GM21576 (cell line): Measurements from ENCODE around the gene SEC16B.

Source experiments
- ATAC-seq: cut with Tn5 transposase; IDR thresholded peaks from one replicate; pipeline ENCODE4 v1.9.1; 2021; ENCODE audit warnings: mild to moderate bottlenecking, moderate library complexity; ENCODE audit not compliant: unreplicated experiment

Gene SEC16B

GRCh38 chr1:177981200-177981599 is 11.3 kb upstream of the SEC16B start:
- ATAC-seq: no peak

GRCh38 chr1:177979272-177979671 is 9.4 kb upstream of the SEC16B start:
- ATAC-seq: no peak

- ATAC-seq: no peak
Observed at GRCh38 chr1:177978530-177978929, 8.7 kb upstream of the SEC16B start.

GRCh38 chr1:177977141-177977540 is 7.3 kb upstream of the SEC16B start:
- no peak for ATAC-seq

DNA sequence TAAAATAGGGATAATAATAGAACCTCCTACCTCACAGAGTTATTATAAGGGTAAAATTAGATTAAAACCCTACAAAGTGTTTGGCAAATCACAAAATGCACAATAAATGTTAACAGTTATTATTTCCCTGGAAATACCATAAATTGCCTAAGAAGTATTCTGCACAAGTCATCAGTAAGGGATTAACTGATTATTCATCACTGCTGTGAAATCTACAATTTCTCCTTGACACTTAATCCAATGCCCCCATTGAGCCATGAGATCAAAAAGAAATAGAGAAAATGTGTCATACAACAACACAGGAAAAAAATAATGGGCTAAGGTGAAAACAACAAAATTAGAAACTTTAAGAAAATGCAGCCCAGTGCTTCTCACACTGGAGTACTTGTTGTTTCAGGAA is 6.7 kb upstream of the SEC16B start:
- ATAC-seq: no peak

- no peak for ATAC-seq
Observed at GRCh38 chr1:177975588-177976495, 6.0 kb upstream of the SEC16B start.

DNA sequence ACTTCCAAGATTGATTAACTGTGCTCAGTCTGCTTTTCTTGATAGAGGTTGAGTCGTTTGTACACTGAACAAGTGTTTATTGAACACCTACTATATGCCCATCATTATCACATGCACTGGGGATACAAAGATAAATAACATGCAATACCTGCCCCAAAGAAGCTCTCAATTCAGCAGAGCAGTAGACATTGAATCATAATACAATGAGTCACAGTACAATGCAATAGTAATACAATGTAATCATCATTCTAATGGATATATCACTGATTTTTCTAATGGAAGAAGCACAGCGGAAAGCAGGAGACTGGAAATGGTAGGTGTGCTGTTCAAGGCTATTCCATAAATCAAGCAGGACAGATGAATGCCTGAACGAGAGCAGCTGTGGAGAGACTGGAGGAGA is 3.7 kb upstream of the SEC16B start:
- no peak for ATAC-seq

DNA sequence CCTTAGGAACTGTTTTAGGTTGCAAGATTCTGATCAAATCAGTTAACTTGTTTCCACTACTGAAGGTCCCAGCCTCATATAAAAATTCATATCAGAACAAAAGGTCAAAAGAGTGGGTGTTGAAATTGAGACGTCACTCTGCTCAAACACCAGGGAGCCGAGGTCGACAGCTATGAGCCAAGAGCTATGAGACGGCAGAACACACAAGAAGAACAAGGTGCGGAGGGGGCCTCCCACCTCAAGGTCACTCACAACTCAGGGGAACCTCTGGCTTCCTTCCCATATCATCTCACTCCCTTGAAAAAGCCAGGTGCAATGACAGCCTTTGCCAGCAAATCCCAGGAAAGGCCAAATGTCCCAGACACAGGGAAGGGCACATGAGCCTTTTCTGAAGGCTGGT is 749 bp downstream of the SEC16B start:
- ATAC-seq: no peak

GRCh38 chr1:177966199-177966598 is 3.7 kb downstream of the SEC16B start:
- ATAC-seq: no peak

- no peak for ATAC-seq
Observed at GRCh38 chr1:177965293-177965692, 4.6 kb downstream of the SEC16B start.

DNA sequence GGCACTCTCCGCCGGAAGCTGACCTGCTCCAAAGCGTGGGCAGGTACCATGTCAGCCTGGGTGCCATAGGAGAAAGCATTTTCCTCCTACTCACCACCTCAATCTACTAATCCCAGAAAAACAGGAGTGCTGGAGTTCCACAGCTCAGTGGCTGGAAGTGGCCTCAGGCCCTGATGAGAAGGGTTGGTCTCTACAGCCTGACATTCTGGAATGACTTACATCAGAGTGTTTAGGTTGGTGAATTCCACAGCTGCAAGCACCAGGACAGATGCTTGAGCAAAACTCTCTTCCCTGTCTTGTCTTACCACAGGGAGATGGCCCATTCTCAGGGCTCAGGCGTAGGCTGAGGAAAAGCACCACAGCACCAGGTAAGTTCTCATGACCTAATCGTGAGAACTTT is 5.5 kb downstream of the SEC16B start:
- ATAC-seq: no peak

GRCh38 chr1:177960939-177961622 is 8.8 kb downstream of the SEC16B start:
- ATAC-seq: no peak

DNA sequence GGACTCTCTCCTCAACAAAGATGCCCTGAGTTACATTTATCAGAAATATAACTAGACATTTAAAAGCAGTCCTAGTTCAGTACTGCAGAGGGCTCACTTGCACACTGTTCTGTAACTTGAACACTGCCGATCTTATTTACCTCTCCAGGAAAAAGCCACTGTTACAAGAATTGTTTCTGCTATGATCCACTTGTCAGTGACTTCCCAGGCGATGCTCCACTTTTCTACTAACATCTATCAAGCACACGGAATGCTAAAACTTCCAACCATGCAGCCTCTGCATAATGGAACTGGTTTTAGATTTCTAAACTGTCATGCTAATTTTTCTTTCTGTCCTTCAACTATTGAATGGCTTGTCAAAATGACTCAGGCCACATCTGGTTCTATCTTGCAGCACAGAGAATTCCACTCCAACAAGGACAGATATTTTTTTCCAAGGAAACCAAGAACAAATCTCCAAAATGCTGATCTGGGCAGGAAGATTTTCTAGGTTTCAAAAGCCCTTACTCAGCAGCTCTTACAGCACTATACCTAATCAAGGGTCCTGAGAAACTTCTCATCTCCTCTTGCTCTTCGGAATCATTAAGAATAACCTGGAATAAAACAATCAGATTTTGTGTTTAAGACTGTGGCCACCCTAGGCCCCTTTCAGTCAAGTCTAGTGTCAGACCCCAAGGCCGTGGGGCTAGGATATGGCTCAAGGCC is 9.9 kb downstream of the SEC16B start:
- no peak for ATAC-seq

DNA sequence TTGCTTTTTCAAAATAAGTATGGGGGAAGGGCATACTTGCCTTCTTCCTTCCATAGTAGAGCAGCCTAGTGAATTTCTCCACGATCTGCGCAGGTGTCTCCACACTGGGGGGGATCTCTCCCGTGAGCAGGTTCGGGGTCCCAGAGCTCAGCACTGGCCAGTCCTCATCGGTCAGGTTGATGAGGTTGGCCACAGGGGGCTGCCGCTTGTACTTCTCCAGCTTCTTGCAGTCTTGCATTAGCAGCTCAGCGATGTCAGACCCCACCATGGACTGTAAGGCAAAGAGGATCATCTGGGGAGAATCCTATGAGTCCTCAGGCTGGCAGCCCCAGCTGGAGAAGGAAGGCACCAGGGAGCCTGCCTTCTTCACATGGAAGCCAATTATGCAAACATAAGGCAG is 11.8 kb downstream of the SEC16B start:
- no peak for ATAC-seq

- no peak for ATAC-seq
Observed at GRCh38 chr1:177954076-177954475, 15.8 kb downstream of the SEC16B start.

DNA sequence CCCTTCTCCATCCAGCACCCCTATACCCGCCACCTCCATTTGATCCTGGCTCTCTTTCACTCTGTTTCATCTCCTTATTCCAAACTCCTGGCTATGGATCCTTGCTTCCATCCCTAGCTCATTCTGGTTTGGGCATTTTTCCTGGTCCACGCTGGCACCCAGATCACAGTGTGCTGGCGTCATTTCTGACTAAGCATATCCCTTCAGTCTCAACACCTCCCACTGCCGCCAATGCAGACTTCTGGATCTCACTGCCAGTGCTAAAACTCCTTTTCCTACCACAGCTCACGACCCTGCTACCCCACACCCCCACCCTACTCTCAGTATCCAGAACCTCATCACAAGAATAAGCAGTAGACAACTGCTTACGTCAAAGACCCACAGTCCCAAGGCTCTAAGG is 16.3 kb downstream of the SEC16B start:
- no peak for ATAC-seq

DNA sequence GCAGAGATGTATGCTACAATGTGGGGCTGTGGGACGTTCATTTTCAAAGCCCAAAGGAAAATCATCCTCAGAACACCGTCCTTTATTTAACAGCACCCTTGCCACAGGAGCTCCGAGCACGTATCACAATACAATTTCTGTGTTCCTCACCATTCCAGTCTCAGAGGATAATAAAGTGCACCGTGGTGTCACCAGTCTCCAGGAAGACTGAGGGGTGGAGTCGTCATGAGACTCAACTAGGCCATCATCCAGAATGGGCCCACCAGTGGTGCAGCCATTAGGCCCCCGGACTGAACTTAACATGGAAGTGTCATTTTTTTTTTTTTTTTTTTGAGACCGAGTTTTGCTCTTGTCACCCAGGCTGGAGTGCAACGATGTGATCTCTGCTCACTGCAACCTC is 17.2 kb downstream of the SEC16B start:
- ATAC-seq: no peak

DNA sequence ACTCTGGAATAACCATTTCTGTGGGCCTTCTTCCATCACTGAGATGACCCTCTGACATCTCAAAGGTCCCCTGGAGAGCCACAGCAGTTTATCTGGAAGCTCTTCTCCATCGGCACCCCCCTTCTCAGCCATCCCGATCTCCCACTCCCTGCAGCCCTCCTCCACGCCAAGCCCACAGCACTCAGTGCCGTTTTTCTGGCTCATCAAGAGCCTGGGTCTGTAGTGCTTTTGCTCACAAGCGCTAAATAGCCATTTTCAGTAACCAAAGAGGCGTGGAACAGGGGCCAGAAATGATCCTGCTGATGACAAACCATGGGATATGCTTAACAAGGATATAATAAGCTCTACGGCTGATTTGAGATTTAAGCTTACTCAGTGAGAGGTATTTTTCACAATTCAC is 17.6 kb downstream of the SEC16B start:
- no peak for ATAC-seq

GRCh38 chr1:177950506-177950905 is 19.4 kb downstream of the SEC16B start:
- no peak for ATAC-seq

GRCh38 chr1:177948336-177948972 is 21.4 kb downstream of the SEC16B start:
- ATAC-seq: peak; percentile 84

GRCh38 chr1:177947623-177948022 is 22.2 kb downstream of the SEC16B start:
- ATAC-seq: no peak
